Measurements from ENCODE around the gene TAOK2.

Gene TAOK2

GRCh38 chr16:29991571-29991904 lies 17.9 kb downstream of the TAOK2 start:
- no peaks in the 10 kb centered on the region for H3K27me3 ChIP-seq (ENCODE audit: control insufficient read depth, insufficient read depth, low read length)
- no peaks in the 10 kb centered on the region for H3K79me2 ChIP-seq
- no peak overlapping the region for H3K27ac ChIP-seq
- TF ChIP-seq CTCF (IDR thresholded peaks at IDR 0.05): no peak
- peaks cover 6% of the 10 kb centered on the region for H3K4me1 ChIP-seq
- no peak overlapping the region for H3K4me3 ChIP-seq (ENCODE audit: low read depth, low read length)
- H3K36me3 ChIP-seq (ENCODE audit: control insufficient read depth, insufficient read depth, low read length): no peaks in the 10 kb centered on the region
- H3K4me2 ChIP-seq (ENCODE audit: low read length): no peak overlapping the region
- no peaks in the 10 kb centered on the region for H3K9me3 ChIP-seq (ENCODE audit: control insufficient read depth, low read length)
- no peak overlapping the region for H3K9ac ChIP-seq
- H2AFZ ChIP-seq: no peak overlapping the region

- no peaks in the 10 kb centered on the region for H3K36me3 ChIP-seq (ENCODE audit: control insufficient read depth, insufficient read depth, low read length)
Measured at GRCh38 chr16:29992344-29992967, 18.8 kb downstream of the TAOK2 start.

GRCh38 chr16:29993191-29993902 lies 19.7 kb downstream of the TAOK2 start:
- Histone ChIP-seq H3K79me2 (peaks cover 5% of the 10 kb centered on the region), H3K27me3 (ENCODE audit: control insufficient read depth, insufficient read depth, low read length) (no peaks in the 10 kb centered on the region), H3K4me1 (peaks cover 10% of the 10 kb centered on the region), H2AFZ (no peak overlapping the region), H3K9ac (no peak overlapping the region), H3K4me3 (ENCODE audit: low read depth, low read length) (no peak overlapping the region), H3K36me3 (ENCODE audit: control insufficient read depth, insufficient read depth, low read length) (no peaks in the 10 kb centered on the region), H3K4me2 (ENCODE audit: low read length) (no peak overlapping the region), H3K27ac (no peak overlapping the region), H3K9me3 (ENCODE audit: control insufficient read depth, low read length) (no peaks in the 10 kb centered on the region)
- TF ChIP-seq CTCF (IDR thresholded peaks at IDR 0.05): no peak

More at GRCh38 chr16:29992344-29992967, 18.8 kb downstream of the TAOK2 start:
- Histone ChIP-seq H3K4me1 (peaks cover 10% of the 10 kb centered on the region), H3K79me2 (peaks cover 5% of the 10 kb centered on the region), H3K9me3 (ENCODE audit: control insufficient read depth, low read length) (no peaks in the 10 kb centered on the region), H3K9ac (no peak overlapping the region), H3K4me2 (ENCODE audit: low read length) (no peak overlapping the region), H3K4me3 (ENCODE audit: low read depth, low read length) (no peak overlapping the region), H3K27ac (no peak overlapping the region), H2AFZ (no peak overlapping the region), H3K27me3 (ENCODE audit: control insufficient read depth, insufficient read depth, low read length) (no peaks in the 10 kb centered on the region)
- TF ChIP-seq CTCF (IDR thresholded peaks at IDR 0.05): no peak

- no peak overlapping the region for H3K27ac ChIP-seq
- no peak for TF ChIP-seq CTCF (IDR thresholded peaks at IDR 0.05)
- H3K79me2 ChIP-seq: peaks cover 5% of the 10 kb centered on the region
- no peaks in the 10 kb centered on the region for H3K9me3 ChIP-seq (ENCODE audit: control insufficient read depth, low read length)
- H3K4me1 ChIP-seq: peaks cover 10% of the 10 kb centered on the region
- H3K9ac ChIP-seq: no peak overlapping the region
- no peaks in the 10 kb centered on the region for H3K36me3 ChIP-seq (ENCODE audit: control insufficient read depth, insufficient read depth, low read length)
- H3K4me2 ChIP-seq (ENCODE audit: low read length): no peak overlapping the region
- no peak overlapping the region for H3K4me3 ChIP-seq (ENCODE audit: low read depth, low read length)
- H3K27me3 ChIP-seq (ENCODE audit: control insufficient read depth, insufficient read depth, low read length): no peaks in the 10 kb centered on the region
- H2AFZ ChIP-seq: no peak overlapping the region
Measured at GRCh38 chr16:29993903-29994599, 20.4 kb downstream of the TAOK2 start.
